GM20000 (cell line): ENCODE measurements around the gene CPVL.

ENCODE experiments used
- DNase-seq: peaks from one replicate; pipeline ENCODE4 v3.0.0; 2012; ENCODE audit warnings: low spot score
- TF ChIP-seq, protein P1 (sequence below): IDR thresholded peaks from 2 replicates; pipeline ENCODE4 v1.5.1; 2012; ENCODE audit warnings: mild to moderate bottlenecking, control low read depth; ENCODE audit errors: extremely low read depth, missing control alignments

Gene CPVL

GRCh38 chr7:29156907-29157452 lies 10.6 kb upstream of the CPVL start:
- TF ChIP-seq, protein P1, sequence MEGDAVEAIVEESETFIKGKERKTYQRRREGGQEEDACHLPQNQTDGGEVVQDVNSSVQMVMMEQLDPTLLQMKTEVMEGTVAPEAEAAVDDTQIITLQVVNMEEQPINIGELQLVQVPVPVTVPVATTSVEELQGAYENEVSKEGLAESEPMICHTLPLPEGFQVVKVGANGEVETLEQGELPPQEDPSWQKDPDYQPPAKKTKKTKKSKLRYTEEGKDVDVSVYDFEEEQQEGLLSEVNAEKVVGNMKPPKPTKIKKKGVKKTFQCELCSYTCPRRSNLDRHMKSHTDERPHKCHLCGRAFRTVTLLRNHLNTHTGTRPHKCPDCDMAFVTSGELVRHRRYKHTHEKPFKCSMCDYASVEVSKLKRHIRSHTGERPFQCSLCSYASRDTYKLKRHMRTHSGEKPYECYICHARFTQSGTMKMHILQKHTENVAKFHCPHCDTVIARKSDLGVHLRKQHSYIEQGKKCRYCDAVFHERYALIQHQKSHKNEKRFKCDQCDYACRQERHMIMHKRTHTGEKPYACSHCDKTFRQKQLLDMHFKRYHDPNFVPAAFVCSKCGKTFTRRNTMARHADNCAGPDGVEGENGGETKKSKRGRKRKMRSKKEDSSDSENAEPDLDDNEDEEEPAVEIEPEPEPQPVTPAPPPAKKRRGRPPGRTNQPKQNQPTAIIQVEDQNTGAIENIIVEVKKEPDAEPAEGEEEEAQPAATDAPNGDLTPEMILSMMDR, result no peak
- DNase-seq, result no peak

- DNase-seq, result no peak
- TF ChIP-seq, protein P1, result no peak
These were observed 7.7 kb upstream of the CPVL start for GRCh38 chr7:29154076-29154475.

- TF ChIP-seq, protein P1, result no peak
- no peak for DNase-seq
These were observed 4.5 kb upstream of the CPVL start for GRCh38 chr7:29150856-29151255.

DNA sequence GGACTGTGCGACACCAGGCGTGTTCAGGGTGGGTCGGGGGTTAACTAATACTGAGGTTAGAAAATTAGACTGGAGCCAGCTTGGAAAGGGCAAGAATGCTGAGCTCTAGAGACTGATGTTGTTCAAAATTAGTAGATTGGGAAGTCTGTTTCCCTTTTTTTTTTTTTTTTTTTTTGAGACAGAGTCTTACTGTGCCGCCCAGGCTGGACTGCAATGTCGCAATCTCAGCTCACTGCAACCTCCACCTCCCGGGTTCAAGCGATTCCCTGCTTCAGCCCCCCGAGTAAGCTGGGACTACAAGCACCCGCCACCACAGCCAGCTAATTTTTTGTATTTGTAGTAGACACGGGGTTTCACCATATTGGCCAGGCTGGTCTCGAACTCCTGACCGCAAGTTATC lies 2.7 kb upstream of the CPVL start:
- no peak for DNase-seq
- TF ChIP-seq, protein P1, result no peak

DNA sequence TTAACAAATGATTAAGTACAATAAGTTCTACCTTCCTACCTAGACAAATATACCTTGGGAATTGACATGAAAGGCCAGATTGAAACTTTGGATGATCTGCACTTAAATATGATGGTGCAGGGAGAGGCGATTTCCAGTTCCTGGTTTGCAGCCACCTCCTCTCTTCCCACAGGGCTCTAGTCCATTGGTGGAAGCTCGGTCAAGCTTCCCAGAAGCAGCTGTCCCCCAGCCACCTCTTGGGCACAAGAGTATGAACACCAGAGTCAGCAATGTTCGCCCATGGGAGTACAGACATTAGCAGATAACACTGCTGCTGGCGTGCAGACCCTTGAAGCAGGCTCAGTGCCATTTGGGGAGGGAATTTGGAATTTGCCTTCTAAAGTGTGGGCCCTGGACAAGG lies 1.5 kb upstream of the CPVL start:
- no peak for DNase-seq

DNA sequence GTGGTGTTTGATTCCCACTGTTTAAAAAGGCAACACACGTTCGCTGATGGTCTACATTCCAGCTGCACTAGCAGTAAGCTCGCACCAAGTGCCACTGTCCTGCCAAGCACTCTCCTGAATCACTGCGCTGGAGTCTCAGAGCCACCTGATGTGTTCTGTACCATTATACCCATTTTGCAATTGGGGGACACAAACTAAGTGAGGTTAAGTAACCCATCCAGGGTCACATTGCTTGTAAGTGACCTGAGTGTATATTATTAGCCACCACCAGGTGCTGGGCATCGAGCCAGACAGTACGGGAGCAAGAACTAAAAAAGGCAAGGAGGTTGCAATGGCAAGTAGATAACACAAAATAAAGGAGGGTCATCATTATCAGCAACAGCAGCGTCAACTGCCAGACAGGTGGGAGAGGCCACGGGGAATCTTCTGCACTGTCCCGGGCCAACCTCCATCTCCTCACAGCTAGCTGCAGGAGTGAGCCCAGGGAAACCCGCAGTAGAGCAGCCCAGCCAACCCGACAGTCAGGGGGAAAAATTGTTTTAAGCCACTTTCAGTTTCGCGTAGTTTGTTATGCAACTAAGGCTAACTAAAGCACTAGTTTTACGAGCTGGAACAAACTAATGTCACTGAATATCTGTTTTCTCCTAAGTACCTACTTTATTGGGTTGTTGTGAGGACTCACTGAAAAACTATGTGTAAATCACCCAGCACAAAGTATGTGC lies 712 bp upstream of the CPVL start:
- TF ChIP-seq, protein P1, result no peak
- DNase-seq, result no peak

More for the DNA sequence above, 1.5 kb upstream of the CPVL start:
- TF ChIP-seq, protein P1, result no peak

DNA sequence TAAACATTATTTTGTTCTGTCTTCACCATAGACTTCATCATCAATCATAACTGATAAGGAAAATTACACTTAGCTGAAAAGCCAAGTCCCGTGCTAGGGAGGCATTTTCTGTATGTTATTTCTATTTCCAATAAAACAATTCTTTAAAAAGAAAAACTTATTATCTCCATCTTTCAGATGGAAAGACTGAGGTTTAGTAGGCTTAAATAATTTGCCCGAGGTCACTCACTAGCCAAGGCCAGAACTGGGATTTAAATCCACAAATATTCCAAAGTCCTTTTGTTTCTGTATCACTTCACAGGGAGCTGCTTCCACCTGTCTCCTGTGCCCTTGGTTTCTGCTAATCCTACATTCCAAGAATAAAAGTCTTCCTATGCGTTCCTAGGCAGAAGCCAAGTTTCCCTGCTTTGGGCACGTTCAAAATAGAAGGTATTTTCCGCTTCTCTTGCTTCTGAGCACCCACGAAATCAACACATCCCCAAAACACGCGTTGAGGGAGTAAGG lies 732 bp downstream of the CPVL start:
- DNase-seq, result no peak
- TF ChIP-seq, protein P1, result no peak
